DND-41 (cell line): ENCODE results near the gene CRK.

ENCODE experiments used
- EZH2 ChIP-seq: IDR thresholded peaks from 3 replicates; pipeline ENCODE4 v1.6.1; 2012; ENCODE audit warnings: borderline replicate concordance, low read depth, mild to moderate bottlenecking, moderate library complexity, low read length, inconsistent platforms; ENCODE audit not compliant: severe bottlenecking
- TF ChIP-seq, protein P1 (sequence below): IDR thresholded peaks from 2 replicates; pipeline ENCODE4 v1.5.1; 2012; ENCODE audit warnings: borderline replicate concordance, low read length, moderate library complexity, mild to moderate bottlenecking; ENCODE audit not compliant: poor library complexity, severe bottlenecking; ENCODE audit errors: extremely low read depth

DNA sequence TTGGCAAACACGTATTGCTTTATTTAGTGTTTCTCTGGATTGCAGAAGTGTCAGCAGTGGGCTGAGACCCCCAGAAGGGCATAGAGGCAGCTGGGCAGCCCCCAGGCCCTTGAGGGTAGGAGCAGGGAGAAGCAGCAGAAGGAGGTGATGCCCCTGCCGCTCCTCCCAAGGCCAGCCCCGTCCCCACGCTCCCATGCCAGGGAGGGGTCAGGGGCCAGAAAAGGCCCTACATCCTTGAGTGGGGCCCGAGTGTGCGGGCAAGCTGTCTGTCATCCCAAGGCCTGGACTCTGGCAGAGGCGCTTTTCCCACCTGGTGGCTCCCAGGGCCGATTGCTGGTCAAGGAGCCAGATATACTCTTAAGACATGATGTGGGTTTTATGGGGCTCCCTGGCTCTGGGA lies 8.2 kb upstream of the CRK start:
- TF ChIP-seq, protein P1, sequence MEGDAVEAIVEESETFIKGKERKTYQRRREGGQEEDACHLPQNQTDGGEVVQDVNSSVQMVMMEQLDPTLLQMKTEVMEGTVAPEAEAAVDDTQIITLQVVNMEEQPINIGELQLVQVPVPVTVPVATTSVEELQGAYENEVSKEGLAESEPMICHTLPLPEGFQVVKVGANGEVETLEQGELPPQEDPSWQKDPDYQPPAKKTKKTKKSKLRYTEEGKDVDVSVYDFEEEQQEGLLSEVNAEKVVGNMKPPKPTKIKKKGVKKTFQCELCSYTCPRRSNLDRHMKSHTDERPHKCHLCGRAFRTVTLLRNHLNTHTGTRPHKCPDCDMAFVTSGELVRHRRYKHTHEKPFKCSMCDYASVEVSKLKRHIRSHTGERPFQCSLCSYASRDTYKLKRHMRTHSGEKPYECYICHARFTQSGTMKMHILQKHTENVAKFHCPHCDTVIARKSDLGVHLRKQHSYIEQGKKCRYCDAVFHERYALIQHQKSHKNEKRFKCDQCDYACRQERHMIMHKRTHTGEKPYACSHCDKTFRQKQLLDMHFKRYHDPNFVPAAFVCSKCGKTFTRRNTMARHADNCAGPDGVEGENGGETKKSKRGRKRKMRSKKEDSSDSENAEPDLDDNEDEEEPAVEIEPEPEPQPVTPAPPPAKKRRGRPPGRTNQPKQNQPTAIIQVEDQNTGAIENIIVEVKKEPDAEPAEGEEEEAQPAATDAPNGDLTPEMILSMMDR = no peak
- TF ChIP-seq EZH2 = no peak
